Activated T-helper 1 cell treated with anti-CD3 and anti-CD28 coated beads, Interleukin-12 subunit alpha, Interleukin-12 subunit beta, Interleukin-2, Interleukin-4 antibody, amounts not matched to agents 30 ng/mL and 10 ng/mL and 1 ng/mL, durations not matched to agents 14 hours and 24 hours and 36 hours (primary cell): ENCODE measurements around the gene NFILZ. TPM values are rescaled to one million over a fixed set of nuclear protein-coding genes. Genes with fewer than 3 reads are reported as not detected.
A peak's percentile ranks its signal among the peaks of the same experiment; 100 is the strongest.
"Not testable (repeated sequence)": the region's sequence is repeated elsewhere in the genome, so short reads cannot be mapped to it uniquely, and the experiment has no call there.

ENCODE experiments used
- DNase-seq: peaks from one replicate; pipeline ENCODE4 v3.0.0; 2021; ENCODE audit warnings: low spot score
- H3K27ac Mint-ChIP-seq: one replicate; pipeline ENCODE4 v1.8.0; 2021; ENCODE audit warnings: mild to moderate bottlenecking, mixed read lengths
- H3K27me3 Mint-ChIP-seq: one replicate; pipeline ENCODE4 v1.8.0; 2022; ENCODE audit warnings: mild to moderate bottlenecking, moderate library complexity, mixed read lengths; ENCODE audit not compliant: insufficient read depth
- H3K36me3 Mint-ChIP-seq: one replicate; pipeline ENCODE4 v1.8.0; 2021; ENCODE audit warnings: low read depth, mixed read lengths
- H3K4me1 Mint-ChIP-seq: one replicate; pipeline ENCODE4 v1.8.0; 2021; ENCODE audit warnings: low read depth, mixed read lengths
- H3K4me3 Mint-ChIP-seq: one replicate; pipeline ENCODE4 v1.8.0; 2021; ENCODE audit warnings: mild to moderate bottlenecking, moderate library complexity, mixed read lengths
- H3K9me3 Mint-ChIP-seq: one replicate; pipeline ENCODE4 v1.8.0; 2021; ENCODE audit warnings: mixed read lengths
- intact Hi-C: fragments of 100-400 bp; cut with micrococcal nuclease; formaldehyde crosslinking; loops from one replicate; pipeline ENCODE4 v1.15.1; 2024
- total RNA-seq: library from RNA; stranded (reverse); gene quantifications from 2 replicates; pipeline ENCODE4 v1.2.3, GENCODE V29; 2022

The NFILZ gene
- total RNA-seq, 1 donor from 2014 or later, result not detected

DNA sequence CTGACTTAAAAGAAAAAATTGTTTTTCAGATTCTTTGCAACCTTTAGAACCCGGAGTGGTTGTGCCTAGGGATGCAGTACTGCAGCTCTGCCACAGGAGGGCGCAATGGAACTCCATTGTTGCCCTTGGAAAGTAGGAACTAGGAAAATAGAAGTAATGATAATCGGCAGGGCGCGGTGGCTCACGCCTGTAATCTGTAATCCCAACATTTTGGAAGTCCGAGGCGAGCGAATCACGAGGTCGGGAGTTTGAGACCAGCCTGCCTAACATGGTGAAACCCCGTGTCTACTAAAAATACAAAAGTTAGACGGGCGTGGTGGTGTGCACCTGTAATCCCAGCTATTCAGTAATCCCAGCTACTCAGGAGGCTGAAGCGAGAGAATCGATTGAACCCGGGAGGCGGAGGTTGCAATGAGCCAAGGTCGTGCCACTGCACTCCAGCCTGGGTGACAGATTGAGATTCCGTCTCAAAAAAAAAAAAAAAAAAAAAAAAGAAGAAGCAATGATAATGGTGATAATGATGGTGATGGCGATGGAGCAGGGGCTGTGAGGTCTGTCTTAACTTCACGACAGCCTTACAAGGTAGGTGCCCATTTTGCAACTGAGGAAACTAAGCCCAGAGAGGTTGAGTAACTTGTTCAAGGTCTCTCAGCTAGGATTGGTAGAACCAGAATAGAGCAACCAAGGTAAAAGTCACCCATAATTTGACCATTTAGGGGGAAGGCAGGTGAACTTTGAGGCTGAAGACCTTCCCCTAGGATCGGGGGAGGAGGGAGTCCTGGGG lies 14.4 kb upstream of the NFILZ start:
- H3K27me3 Mint-ChIP-seq, result peaks cover 8% of the 10 kb centered on the region
- intact Hi-C loops, result loop anchor here (1.0 kb wide), 1 partner anchor 78 kb away; no protein-coding TSS in a partner anchor
- H3K36me3 Mint-ChIP-seq, result no peaks in the 10 kb centered on the region
- H3K9me3 Mint-ChIP-seq, result no peaks in the 10 kb centered on the region
- H3K27ac Mint-ChIP-seq, result no peak overlapping the region
- peak; percentile 24 for DNase-seq
- no peak overlapping the region for H3K4me3 Mint-ChIP-seq
- H3K4me1 Mint-ChIP-seq, result peaks cover 5% of the 10 kb centered on the region

DNA sequence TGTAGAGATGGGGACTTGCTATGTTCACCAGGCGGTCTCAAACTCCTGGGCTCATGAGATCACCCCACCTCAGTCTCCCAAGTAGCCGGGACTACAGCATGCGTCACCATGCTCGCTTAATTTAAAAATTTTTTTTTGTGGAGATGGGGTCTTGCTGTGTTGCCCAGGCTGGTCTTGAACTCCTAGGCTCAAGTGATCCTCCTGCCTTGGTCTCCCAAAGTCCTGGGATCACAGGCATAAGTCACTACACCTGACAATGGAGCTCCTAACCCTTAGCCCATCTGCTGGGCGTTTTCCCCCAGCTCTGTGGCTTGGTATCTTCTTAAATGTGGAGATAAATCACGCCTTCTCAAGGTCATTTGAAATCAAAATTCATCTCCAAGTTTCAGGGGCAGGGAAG lies 13.6 kb upstream of the NFILZ start:
- no peaks in the 10 kb centered on the region for H3K36me3 Mint-ChIP-seq
- no peak overlapping the region for H3K27ac Mint-ChIP-seq
- H3K27me3 Mint-ChIP-seq, result peaks cover 8% of the 10 kb centered on the region
- peaks cover 5% of the 10 kb centered on the region for H3K4me1 Mint-ChIP-seq
- H3K4me3 Mint-ChIP-seq, result no peak overlapping the region
- no peaks in the 10 kb centered on the region for H3K9me3 Mint-ChIP-seq
- intact Hi-C loops, result no loop called here
- no peak for DNase-seq

DNA sequence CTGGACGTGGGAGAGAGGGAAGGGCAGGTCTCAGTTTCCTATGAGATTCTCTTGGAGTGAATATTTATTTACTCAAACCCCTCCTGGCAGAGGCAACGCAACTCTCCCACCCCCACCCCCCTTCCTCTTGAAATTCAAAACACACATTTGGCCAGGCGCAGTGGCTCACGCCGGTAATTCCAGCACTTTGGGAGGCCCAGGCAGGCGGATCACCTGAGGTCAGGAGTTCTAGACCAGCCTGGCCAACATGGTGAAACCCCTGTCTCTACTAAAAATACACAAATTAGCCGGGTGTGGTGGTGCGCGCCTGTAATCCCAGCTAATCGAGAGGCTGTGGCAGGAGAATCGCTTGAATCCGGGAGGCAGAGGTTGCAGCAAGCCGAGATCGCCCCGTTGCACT lies 13.1 kb upstream of the NFILZ start:
- H3K4me1 Mint-ChIP-seq, intact Hi-C loops, H3K4me3 Mint-ChIP-seq, DNase-seq, H3K27me3 Mint-ChIP-seq, H3K9me3 Mint-ChIP-seq, H3K36me3 Mint-ChIP-seq, H3K27ac Mint-ChIP-seq: not testable (repeated sequence)

DNA sequence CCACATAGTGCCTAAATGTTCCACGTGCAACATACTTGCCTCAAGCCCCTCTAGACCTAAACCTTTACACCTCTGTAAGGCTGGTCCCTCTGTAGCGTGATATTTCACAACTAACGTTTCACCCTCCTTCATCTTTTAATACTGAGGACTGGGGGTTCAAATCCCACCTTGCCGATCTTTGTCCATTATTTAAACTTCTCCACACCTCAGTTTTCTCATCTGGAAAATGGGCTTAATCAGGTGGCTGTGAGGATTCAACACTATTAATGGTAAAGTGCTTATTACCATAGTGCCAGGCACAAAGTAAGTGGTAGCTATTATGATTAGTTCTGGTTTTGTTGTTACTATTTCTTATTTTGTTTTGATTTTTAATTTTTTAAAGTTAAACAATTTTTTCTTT lies 12.4 kb upstream of the NFILZ start:
- no peak for DNase-seq
- intact Hi-C loops, result no loop called here
- no peaks in the 10 kb centered on the region for H3K9me3 Mint-ChIP-seq
- H3K27ac Mint-ChIP-seq, result no peak overlapping the region
- no peaks in the 10 kb centered on the region for H3K36me3 Mint-ChIP-seq
- H3K27me3 Mint-ChIP-seq, result peaks cover 8% of the 10 kb centered on the region
- no peak overlapping the region for H3K4me3 Mint-ChIP-seq
- peaks cover 5% of the 10 kb centered on the region for H3K4me1 Mint-ChIP-seq

DNA sequence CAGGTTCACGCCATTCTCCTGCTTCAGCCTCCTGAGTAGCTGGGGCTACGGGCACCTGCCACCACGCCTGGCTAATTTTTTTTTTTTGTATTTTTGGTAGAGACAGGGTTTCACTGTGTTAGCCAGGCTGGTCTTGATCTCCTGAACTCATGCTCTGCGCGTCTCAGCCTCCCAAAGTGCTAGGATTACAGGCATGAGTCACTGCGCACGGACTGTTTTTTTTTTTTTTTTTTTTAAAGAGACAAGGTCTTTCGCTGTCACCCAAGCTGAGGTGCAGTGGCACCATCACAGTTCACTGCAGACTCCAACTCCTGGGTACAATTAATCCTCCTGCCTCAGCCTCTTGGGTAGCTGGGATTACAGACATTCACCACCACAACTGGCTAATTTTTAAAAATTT lies 11.7 kb upstream of the NFILZ start:
- intact Hi-C loops, result no loop called here
- Mint-ChIP-seq H3K27ac (no peak overlapping the region), H3K9me3 (no peaks in the 10 kb centered on the region), H3K27me3 (peaks cover 8% of the 10 kb centered on the region), H3K4me1 (peaks cover 5% of the 10 kb centered on the region), H3K36me3 (no peaks in the 10 kb centered on the region), H3K4me3 (no peak overlapping the region)
- DNase-seq, result no peak

DNA sequence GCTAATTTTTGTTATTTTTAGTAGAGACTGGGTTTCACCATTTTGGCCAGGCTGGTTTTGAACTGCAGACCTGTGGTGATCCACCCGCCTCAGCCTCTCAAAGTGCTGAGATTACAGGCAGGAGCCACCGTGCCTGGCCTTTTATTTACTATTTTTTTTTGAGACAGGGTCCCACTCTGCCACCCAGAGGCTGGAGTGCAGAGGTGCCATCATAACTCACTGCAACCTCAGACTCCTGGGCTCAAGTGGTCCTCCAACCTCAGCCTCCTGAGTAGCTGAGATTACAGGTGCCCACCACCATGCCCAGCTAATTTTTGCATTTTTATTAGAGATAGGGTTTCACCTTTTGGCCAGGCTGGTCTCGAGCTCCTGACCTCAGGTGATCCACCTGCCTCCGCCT lies 7.5 kb upstream of the NFILZ start:
- H3K9me3 Mint-ChIP-seq, H3K4me1 Mint-ChIP-seq, H3K4me3 Mint-ChIP-seq, H3K27me3 Mint-ChIP-seq, H3K27ac Mint-ChIP-seq, DNase-seq, intact Hi-C loops, H3K36me3 Mint-ChIP-seq: not testable (repeated sequence)

DNA sequence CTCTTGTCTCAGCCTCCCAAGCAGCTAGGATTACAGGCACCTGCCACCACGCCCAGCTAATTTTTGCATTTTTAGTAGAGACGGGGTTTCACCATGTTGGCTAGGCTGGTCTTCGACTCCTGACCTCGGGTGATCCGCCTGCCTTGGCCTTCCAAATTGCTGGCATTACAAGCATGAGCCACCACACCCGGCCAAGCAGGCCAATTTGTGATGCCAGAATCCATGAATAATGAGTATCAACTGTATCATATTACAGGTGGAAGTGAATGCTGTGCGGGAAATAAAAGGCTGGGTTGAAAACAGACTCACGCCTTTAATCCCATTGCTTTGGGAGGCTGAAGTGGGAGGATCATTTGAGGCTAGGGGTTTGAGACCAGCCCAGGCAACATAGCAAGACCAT lies 3.6 kb upstream of the NFILZ start:
- H3K27ac Mint-ChIP-seq, result no peak overlapping the region
- no peak for DNase-seq
- no peaks in the 10 kb centered on the region for H3K9me3 Mint-ChIP-seq
- no peaks in the 10 kb centered on the region for H3K36me3 Mint-ChIP-seq
- no peaks in the 10 kb centered on the region for H3K4me1 Mint-ChIP-seq
- intact Hi-C loops, result no loop called here
- no peak overlapping the region for H3K4me3 Mint-ChIP-seq
- H3K27me3 Mint-ChIP-seq, result peaks cover 2% of the 10 kb centered on the region

DNA sequence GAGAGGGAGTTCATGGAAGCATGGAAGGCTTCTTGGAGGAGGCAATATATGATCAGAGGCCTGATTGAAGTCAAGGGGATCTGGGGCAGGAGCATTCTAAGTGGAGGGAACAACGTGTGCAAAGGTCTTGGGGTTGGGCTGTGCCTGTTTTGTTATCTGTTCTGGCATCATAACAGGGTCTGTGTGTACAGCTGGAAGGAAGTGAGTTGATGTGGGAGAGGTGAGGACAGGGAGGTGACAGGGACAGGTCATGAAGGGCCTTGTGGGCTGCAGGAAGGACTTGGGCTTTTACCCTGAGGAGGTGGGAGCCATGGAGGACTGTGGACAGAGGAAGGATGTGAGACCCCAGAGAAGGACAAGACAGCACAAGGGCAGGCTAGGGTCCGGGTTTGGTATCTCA lies 1.2 kb upstream of the NFILZ start:
- no peak overlapping the region for H3K4me3 Mint-ChIP-seq
- H3K4me1 Mint-ChIP-seq, result no peaks in the 10 kb centered on the region
- DNase-seq, result no peak
- H3K9me3 Mint-ChIP-seq, result no peaks in the 10 kb centered on the region
- H3K27ac Mint-ChIP-seq, result no peak overlapping the region
- peaks cover 2% of the 10 kb centered on the region for H3K27me3 Mint-ChIP-seq
- H3K36me3 Mint-ChIP-seq, result no peaks in the 10 kb centered on the region
- intact Hi-C loops, result no loop called here

DNA sequence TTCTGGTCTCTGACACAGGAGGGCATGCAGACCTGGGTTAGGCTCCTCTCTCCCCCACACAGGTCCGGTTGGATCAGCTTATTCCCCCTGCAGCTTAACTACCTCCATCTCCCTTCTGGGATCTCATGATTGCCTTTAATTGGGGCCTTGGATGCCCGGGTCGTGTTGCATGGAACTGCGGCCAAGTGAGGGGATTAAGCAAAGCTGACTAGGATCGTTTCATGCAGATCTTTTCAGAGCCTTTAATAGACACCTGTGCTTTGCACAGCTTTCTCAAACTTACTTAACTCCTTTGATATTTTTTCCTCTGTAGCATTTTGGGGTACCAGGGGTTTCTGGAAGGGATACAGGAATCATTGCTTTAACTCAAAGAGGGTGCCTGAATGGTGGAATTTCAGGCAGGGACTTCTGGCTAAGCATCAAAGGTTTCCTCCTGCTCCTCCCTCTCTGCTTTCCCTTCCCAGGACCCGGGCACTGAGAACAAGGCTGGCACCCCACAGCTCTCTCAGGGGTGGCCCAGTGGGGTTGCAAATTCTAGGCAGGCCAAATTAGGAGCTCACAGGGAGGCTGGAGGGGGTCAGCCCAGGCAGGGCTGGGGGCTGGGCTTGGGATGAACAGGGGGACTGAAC lies 477 bp downstream of the NFILZ start:
- Mint-ChIP-seq H3K4me1 (no peaks in the 10 kb centered on the region), H3K9me3 (no peaks in the 10 kb centered on the region), H3K27me3 (peaks cover 4% of the 10 kb centered on the region), H3K4me3 (no peak overlapping the region), H3K36me3 (no peaks in the 10 kb centered on the region), H3K27ac (no peak overlapping the region)
- intact Hi-C loops, result no loop called here
- DNase-seq, result no peak

DNA sequence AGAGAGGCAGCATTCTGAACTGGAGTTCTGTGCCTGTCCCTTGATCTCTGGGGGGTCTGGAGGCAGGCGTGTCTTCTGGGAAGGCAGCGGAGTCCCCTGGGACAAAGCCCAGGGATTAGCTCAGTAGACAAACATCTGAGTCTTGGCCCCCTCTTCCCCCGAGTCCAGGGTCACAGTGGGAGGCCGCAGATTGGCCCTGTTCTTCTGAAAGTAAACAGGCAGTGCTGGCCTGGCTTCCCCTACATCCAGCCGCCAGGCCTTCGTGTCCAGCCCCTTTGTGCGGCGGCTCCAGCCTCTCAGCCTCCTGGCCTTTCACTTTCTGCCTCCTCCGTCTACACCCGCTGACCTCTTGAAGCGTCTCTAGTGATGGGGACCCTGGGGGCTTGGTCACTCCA lies 989 bp downstream of the NFILZ start:
- no peak for DNase-seq
- no peaks in the 10 kb centered on the region for H3K9me3 Mint-ChIP-seq
- intact Hi-C loops, result no loop called here
- H3K27me3 Mint-ChIP-seq, result peaks cover 4% of the 10 kb centered on the region
- H3K4me3 Mint-ChIP-seq, result no peak overlapping the region
- H3K4me1 Mint-ChIP-seq, result no peaks in the 10 kb centered on the region
- no peak overlapping the region for H3K27ac Mint-ChIP-seq
- H3K36me3 Mint-ChIP-seq, result no peaks in the 10 kb centered on the region

DNA sequence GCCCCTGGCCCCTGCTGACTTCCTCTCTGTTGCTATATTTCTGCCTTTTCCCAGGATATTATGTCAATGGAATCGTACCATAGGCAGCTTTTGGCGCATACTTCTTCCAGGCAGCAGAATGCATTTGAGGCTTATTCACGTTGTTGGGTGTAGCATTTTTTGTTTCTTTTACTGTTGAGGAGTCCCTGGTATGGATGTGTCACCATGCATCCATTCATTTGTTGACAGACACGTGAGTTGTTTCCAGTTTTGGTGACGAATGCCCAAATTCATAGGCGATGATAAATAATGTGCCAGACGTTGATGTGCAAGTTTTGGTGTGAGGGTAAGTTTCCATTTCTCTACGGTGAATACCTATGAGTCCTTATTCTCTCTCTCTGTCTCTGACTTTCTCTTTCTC lies 5.0 kb downstream of the NFILZ start:
- Mint-ChIP-seq H3K9me3 (no peaks in the 10 kb centered on the region), H3K27ac (no peak overlapping the region), H3K4me3 (no peak overlapping the region), H3K4me1 (no peaks in the 10 kb centered on the region), H3K27me3 (peaks cover 13% of the 10 kb centered on the region), H3K36me3 (no peaks in the 10 kb centered on the region)
- DNase-seq, result no peak
- intact Hi-C loops, result no loop called here

DNA sequence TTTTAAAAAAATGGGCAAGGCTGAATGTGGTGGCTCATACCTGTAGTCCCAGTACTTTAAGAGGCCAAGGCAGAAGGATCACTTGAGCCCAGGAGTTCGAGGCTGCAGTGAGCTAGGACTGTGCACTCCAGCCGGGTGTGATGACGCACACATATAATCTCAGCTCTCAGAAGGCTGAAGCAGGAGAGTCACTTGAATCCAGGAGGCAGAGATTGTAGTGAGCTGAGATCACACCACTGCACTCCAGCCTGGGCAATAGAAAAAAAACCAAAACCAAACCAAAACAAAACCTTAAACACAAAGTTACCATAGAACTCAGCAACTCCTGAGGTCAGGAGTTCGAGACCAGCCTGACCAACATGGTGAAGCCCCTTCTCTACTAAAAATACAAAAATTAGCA lies 6.6 kb downstream of the NFILZ start:
- peaks cover 12% of the 10 kb centered on the region for H3K27me3 Mint-ChIP-seq
- DNase-seq, H3K36me3 Mint-ChIP-seq, H3K4me1 Mint-ChIP-seq, intact Hi-C loops, H3K27ac Mint-ChIP-seq, H3K4me3 Mint-ChIP-seq, H3K9me3 Mint-ChIP-seq: not testable (repeated sequence)

DNA sequence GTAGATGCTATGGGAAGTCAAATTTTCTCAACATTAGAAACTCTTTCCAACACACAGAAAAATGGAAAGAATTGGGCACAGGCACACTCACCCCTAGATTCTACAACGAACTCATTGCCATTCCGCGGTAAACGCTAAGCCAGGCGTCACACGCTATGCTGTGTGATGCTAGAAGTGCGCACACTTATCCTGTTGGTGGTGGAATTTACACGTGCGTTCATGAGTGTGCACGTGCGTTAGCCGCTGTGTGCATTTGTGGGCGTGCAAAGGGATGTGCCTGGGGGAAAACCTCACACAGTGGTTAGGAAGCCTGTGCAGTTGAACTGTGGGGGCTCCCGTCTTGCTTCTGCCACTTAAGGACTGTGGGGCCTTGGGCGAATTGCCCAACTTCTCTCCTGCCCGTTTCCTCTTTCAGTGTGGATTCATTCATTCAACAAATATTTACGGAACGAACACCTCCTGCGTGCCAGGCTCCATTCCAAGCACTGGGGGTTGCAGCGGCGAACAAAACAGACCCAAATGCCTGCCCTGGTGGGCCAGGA lies 7.7 kb downstream of the NFILZ start:
- Mint-ChIP-seq H3K36me3 (no peaks in the 10 kb centered on the region), H3K4me1 (no peaks in the 10 kb centered on the region), H3K4me3 (no peak overlapping the region), H3K9me3 (no peaks in the 10 kb centered on the region), H3K27me3 (peaks cover 12% of the 10 kb centered on the region), H3K27ac (no peak overlapping the region)
- intact Hi-C loops, result no loop called here
- no peak for DNase-seq
